Activated naive CD8-positive, alpha-beta T cell (primary cell): Measurements from ENCODE around the gene ITPK1.
A peak's percentile ranks its signal among the peaks of the same experiment; 100 is the strongest.

Source experiments
- H3K27ac Mint-ChIP-seq: one replicate; pipeline ENCODE4 v1.8.0; 2021; ENCODE audit warnings: mixed read lengths
- H3K27me3 Mint-ChIP-seq: one replicate; pipeline ENCODE4 v1.8.0; 2021; ENCODE audit warnings: mixed read lengths
- H3K36me3 Mint-ChIP-seq: one replicate; pipeline ENCODE4 v1.8.0; 2021; ENCODE audit warnings: mixed read lengths
- H3K4me1 Mint-ChIP-seq: one replicate; pipeline ENCODE4 v1.8.0; 2021; ENCODE audit warnings: low read depth, mixed read lengths
- H3K4me3 Mint-ChIP-seq: one replicate; pipeline ENCODE4 v1.8.0; 2021; ENCODE audit warnings: mild to moderate bottlenecking, mixed read lengths
- H3K9me3 Mint-ChIP-seq: one replicate; pipeline ENCODE4 v1.8.0; 2021; ENCODE audit warnings: low read depth, mixed read lengths

ITPK1 gene

DNA sequence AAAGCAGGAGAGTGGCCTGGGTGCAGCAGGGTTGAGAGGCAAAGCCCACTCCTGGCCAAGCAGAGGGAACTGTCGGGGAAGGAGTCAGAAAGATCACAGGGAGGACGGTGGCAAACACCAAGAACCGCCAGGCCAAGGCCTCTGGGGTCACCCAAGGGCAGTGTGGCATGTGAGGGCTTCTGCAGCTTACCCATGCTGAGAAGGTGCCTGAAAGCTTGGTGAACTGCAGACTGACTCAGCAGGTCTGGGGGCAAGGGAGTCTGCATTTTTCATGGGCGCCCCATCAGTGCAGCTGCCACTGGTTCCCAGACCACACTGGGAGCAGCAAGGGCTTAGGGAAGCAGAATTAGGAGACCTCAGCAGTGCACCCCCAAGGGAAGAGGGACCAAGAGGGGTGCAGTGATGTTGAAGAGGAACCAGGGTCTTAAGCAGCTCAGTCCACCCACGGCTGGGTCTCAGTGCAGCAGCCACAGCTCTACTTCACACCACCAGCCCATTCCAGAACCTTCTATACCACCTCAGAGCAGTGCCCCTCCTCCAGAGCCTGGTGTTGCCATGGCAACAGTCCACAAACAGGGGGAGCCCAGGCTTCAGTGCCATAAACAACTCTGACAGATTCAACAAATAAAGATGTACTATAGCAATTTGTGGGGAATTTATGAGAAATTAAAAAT lies 59.4 kb downstream of the ITPK1 start:
- Mint-ChIP-seq H3K4me3 (no peak overlapping the region), H3K4me1 (peaks cover 66% of the 10 kb centered on the region), H3K9me3 (no peaks in the 10 kb centered on the region), H3K36me3 (no peaks in the 10 kb centered on the region), H3K27ac (peak overlapping the region; percentile 54), H3K27me3 (no peaks in the 10 kb centered on the region)

DNA sequence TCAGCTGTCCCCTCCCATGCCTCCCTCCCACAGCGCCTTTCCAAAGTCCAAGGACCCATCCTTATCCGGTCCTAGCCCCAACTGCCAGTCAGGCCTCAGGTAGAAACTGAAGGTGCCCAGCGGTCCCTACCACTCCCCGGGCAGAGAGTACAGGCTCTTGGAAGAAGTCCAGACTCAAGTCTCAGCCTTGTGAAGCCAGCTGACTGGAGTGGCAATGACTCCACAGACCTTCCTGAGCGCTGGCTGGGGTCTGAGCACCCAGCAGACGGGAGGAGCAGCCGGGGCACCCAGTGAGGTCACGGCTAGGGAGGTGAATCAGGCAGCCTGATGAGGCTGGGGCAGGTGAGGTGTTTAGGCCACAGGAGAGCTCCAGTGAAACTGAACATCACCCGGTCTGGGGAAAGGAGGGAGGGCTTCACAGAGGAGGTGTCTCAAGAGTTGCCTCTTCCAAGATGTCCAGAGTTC lies 60.0 kb downstream of the ITPK1 start:
- peaks cover 60% of the 10 kb centered on the region for H3K4me1 Mint-ChIP-seq
- H3K27me3 Mint-ChIP-seq, result no peaks in the 10 kb centered on the region
- no peak overlapping the region for H3K4me3 Mint-ChIP-seq
- H3K27ac Mint-ChIP-seq, result peak overlapping the region; percentile 54
- H3K36me3 Mint-ChIP-seq, result no peaks in the 10 kb centered on the region
- no peaks in the 10 kb centered on the region for H3K9me3 Mint-ChIP-seq

DNA sequence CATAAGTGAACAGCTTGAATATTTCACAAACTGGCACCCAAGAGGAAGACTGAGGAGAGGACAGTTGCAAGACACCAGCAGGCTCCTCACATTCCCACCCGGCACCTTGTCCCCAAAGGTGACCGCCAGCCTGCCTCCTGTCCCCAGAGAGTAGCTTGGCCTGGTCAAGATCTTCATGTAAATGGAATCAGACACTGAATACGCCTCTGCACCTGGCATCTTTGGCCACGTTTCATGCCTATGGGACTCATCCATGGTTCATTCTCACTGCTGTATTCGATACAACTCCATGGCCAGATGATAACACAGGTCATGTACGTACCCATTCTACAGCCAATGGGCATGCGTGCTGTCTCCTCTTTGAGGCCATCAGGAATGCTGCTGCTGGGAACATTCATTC lies 60.8 kb downstream of the ITPK1 start:
- Mint-ChIP-seq H3K4me3 (no peak overlapping the region), H3K27ac (peak overlapping the region; percentile 34), H3K9me3 (no peaks in the 10 kb centered on the region), H3K4me1 (peaks cover 52% of the 10 kb centered on the region), H3K36me3 (no peaks in the 10 kb centered on the region), H3K27me3 (no peaks in the 10 kb centered on the region)

DNA sequence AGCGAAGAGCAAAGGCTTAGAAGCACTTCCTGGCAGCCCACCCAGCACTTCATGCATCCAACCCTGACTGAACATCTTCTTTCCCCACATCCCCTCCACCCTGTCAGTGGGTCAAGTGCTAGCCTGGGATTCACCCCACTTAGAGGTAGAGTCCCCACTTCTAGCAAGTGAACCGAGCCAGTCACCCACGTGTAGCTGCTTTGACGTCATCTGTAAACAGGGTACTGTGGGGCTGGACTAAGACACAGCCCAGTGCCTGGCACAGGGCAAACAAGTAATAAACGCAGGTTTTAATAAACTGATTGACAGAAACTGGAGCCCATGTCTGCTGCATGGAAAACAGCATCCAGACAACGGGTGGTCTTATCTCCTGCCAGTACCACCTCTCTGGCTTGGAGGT lies 61.7 kb downstream of the ITPK1 start:
- peaks cover 54% of the 10 kb centered on the region for H3K4me1 Mint-ChIP-seq

DNA sequence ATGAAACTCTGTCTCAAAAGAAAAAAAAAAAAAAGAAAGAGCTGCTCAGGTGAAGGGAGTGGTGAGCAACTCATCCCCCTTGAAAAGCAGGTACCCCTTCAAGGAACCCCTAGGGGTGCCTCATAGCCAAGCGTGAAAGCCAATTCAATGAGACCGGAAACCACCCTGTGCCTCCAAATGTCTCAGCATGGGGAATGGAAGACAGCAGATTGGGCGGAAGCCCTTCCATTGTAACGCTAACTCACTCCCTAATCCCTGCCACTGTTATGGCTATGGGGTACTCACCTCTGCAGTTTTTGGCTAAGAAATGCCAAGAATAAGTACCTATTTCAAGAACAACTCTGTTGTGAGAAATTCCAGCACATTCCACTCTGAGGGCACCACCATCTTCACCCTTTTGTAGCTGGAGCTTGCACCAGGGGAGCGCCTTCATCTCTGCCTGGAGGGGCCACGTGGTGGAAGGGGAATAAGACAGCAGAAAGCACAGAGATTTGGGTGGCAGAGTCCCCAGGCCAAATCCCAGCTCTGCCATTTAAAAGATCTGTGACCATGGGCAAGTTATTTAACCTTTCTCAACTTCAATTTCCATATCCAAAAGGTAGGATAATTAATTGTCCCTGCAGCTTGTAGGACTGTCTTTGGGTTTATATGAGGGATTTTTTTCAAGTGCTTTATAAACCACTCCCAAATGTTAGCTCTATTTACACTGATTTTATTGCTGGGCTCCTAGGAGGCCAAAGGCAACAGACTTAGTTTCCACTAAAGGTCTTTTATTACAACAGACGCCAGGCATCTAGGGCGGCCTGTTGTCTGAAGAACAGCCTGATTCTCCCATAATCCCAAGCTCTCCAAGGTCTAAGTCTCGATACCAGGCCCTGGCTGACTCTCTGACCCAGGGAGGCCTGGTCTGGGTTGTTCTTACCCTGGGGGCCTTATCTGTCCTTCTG lies 63.9 kb downstream of the ITPK1 start:
- H3K36me3 Mint-ChIP-seq, result peaks cover 6% of the 10 kb centered on the region
- no peak overlapping the region for H3K27ac Mint-ChIP-seq
- no peaks in the 10 kb centered on the region for H3K27me3 Mint-ChIP-seq
- peaks cover 44% of the 10 kb centered on the region for H3K4me1 Mint-ChIP-seq
- no peak overlapping the region for H3K4me3 Mint-ChIP-seq
- no peaks in the 10 kb centered on the region for H3K9me3 Mint-ChIP-seq

More for the DNA sequence above, 61.7 kb downstream of the ITPK1 start:
- Mint-ChIP-seq H3K9me3 (no peaks in the 10 kb centered on the region), H3K27ac (no peak overlapping the region), H3K36me3 (peaks cover 4% of the 10 kb centered on the region), H3K4me3 (no peak overlapping the region), H3K27me3 (no peaks in the 10 kb centered on the region)

DNA sequence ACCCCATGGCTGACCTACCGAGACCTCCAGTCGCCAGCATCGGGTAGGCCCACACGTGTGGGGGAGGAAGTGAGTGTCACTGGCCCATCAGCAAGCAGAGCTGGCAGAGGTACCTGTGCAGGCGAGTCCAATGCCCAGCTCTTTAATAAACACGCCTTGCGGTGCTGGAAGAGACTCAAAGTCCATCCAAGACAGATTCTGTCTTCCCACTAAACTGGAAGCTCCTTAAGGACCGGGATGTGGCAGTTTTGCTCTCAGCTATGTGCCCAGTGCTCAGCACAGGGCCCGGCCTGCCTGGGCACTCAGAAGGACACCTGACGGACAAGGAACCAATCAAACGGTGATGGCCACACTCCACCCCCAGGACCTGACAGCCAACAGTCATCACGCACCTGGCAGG lies 65.0 kb downstream of the ITPK1 start:
- Mint-ChIP-seq H3K36me3 (peaks cover 6% of the 10 kb centered on the region), H3K27ac (no peak overlapping the region)

DNA sequence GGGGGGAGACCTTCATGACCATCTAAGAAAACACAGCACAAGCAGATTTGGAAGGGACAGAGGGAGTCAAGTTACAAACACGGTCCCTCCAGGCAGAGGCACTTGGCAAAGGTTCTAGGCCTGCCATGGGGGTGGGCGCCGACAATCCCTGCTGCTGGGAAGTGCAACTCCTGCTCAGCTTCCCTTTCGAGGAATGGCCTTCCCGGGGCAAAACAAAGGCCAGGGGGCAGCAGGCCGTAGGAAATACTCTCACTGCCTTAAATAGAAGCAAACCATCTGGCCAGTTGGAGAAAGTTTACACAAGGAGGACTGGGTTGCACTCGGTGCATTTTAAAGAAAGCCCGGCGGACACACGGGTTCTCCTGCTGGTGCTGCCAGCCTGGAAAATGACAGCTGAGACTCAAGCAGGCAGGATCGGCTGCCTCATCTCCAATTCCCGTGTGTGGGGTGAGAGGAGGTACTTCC lies 65.8 kb downstream of the ITPK1 start:
- Mint-ChIP-seq H3K27ac (no peak overlapping the region), H3K27me3 (no peaks in the 10 kb centered on the region), H3K9me3 (no peaks in the 10 kb centered on the region), H3K4me3 (no peak overlapping the region), H3K36me3 (peaks cover 6% of the 10 kb centered on the region), H3K4me1 (peaks cover 36% of the 10 kb centered on the region)

More for the DNA sequence above, 65.0 kb downstream of the ITPK1 start:
- Mint-ChIP-seq H3K4me1 (peaks cover 39% of the 10 kb centered on the region), H3K4me3 (no peak overlapping the region), H3K27me3 (no peaks in the 10 kb centered on the region), H3K9me3 (no peaks in the 10 kb centered on the region)

DNA sequence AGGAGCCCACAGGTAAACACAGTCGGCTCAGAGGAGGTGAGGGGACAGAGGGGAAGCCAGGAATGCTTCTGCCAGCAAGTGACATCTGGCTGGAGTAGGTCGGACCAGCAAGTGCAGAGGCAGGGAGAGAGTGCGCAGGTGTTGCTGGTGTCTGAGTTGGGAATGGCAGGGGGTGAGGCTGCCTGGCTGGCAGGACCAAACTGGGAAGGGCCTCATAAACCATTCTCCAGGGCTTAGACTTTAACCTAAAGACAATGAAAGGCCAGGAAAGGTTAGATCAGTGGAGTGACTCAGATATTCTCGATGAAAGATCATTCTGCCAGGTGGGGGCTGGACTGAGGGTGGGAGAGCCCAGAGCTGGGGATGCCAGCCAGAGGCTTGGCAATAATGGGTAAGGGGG lies 66.4 kb downstream of the ITPK1 start:
- peaks cover 6% of the 10 kb centered on the region for H3K36me3 Mint-ChIP-seq
- H3K27ac Mint-ChIP-seq, result no peak overlapping the region
- no peaks in the 10 kb centered on the region for H3K9me3 Mint-ChIP-seq
- H3K4me1 Mint-ChIP-seq, result peaks cover 36% of the 10 kb centered on the region
- no peaks in the 10 kb centered on the region for H3K27me3 Mint-ChIP-seq
- no peak overlapping the region for H3K4me3 Mint-ChIP-seq

DNA sequence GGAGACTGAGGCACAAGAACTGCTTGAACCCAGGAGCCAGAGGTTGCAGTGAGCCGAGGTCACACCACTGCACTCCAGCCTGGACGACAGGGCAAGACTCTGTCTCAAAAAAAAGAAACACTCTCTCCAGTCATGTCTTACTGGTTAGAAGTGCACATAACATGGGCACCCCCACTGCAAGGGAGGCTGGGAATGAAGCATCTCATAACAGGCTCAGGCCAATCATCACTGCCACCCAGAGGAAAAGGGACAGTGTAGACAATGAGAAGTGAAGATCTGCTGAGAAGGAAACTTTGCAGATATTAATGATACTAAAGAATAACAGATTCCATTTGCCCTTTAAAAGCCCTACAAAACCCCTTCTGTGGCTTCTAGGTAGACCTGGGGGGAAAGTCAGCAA lies 66.9 kb downstream of the ITPK1 start:
- H3K36me3 Mint-ChIP-seq, result peaks cover 6% of the 10 kb centered on the region

DNA sequence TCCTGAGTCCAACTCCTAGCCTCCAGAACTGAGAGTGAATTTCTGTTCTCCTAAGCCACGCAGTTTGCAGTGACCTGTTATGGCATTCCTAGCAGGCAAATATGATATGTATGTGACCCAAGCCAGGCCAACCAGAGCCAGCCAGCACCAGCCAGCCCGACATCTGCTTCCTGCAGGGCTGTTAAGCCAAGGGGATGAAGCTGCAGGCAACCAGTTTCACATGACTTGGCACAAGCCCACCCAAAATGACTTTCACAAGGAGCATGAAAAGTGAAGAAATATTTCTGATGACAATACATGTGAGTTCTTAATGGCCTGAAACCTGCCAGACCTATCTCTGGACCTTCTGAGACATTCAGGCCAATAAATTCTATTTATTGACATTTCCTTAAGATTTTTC lies 68.1 kb downstream of the ITPK1 start:
- Mint-ChIP-seq H3K9me3 (no peaks in the 10 kb centered on the region), H3K27ac (no peak overlapping the region), H3K36me3 (peaks cover 6% of the 10 kb centered on the region), H3K27me3 (no peaks in the 10 kb centered on the region), H3K4me3 (no peak overlapping the region), H3K4me1 (peaks cover 37% of the 10 kb centered on the region)

More for the DNA sequence above, 66.9 kb downstream of the ITPK1 start:
- H3K27me3 Mint-ChIP-seq, result no peaks in the 10 kb centered on the region
- peaks cover 36% of the 10 kb centered on the region for H3K4me1 Mint-ChIP-seq
- no peak overlapping the region for H3K27ac Mint-ChIP-seq
- no peaks in the 10 kb centered on the region for H3K9me3 Mint-ChIP-seq
- no peak overlapping the region for H3K4me3 Mint-ChIP-seq

DNA sequence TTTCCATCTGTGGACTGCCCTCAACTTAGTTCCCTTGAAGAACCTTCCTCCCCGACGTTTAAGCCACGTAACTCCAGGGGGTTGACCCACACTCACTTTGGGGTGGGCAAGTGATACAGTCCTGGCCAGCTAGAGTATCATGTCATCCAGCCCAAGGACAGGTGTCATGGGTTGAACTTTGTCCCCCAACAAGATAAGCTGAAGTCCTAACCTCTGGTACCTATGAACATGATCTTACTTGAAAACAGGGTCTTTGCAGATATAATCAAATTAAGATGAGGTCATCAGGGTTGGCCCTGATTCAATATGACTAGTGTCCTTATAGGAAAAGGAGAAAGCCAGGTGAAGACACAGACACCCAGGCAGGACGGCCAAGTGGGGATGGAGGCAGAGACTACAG lies 68.6 kb downstream of the ITPK1 start:
- Mint-ChIP-seq H3K27ac (no peak overlapping the region), H3K36me3 (peaks cover 6% of the 10 kb centered on the region), H3K9me3 (no peaks in the 10 kb centered on the region), H3K4me1 (peaks cover 42% of the 10 kb centered on the region), H3K4me3 (no peak overlapping the region), H3K27me3 (no peaks in the 10 kb centered on the region)

DNA sequence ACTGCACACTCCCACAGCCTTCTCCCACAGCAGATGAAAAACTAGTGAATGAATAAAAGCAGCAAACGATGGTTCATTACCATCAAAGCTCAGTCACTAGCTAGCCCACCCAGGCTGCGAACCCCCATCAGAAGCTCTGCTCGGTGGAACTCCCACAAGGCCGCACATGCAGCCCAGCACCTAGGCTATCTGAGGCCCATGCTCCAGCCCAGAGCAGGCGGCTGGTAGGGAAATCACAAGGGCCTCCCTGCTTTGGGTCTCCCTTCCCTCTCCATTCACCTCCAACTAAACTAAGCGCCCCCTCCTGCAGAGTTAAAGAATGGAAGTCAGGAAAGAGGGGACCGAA lies 69.0 kb downstream of the ITPK1 start:
- peaks cover 46% of the 10 kb centered on the region for H3K4me1 Mint-ChIP-seq
- no peaks in the 10 kb centered on the region for H3K27me3 Mint-ChIP-seq
- no peaks in the 10 kb centered on the region for H3K9me3 Mint-ChIP-seq
- H3K4me3 Mint-ChIP-seq, result no peak overlapping the region
- H3K27ac Mint-ChIP-seq, result no peak overlapping the region
- peaks cover 6% of the 10 kb centered on the region for H3K36me3 Mint-ChIP-seq

DNA sequence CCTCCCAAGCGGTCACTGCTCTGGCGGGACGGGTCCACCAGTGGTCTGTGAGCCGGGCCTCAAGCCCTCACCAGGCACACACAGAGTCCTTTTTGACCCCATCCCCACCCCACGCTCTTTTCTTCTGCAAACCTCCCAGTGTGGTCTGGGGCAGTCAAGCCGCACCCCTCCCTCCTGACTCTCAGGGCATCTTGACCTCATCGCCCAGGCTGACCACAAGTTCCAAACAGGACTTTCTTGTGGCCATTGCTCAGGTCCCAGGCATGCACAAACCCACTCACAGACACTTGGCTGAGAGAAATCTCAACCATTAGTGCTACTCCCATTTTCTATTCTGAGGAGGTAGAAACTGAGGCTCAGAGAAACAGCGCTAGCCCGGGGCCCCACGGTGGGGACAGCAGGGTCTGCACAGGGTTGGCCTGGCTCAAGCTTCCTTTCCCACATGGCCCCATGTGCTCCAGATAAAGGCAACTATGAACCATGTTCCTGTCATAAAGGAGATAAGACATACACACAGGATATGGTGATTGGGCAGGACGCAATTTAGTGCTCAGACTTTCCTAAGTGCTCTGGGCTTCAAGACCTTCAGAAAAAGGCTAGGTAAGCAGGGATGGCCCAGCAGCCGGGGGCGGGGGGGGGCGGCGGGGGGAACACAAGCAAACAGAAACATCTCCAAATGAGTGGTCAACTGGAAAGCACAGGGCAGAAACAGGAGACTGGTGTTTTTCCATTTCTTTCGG lies 69.6 kb downstream of the ITPK1 start:
- Mint-ChIP-seq H3K9me3 (no peaks in the 10 kb centered on the region), H3K27ac (peak overlapping the region; percentile 51), H3K27me3 (no peaks in the 10 kb centered on the region), H3K4me1 (peaks cover 51% of the 10 kb centered on the region), H3K4me3 (no peak overlapping the region), H3K36me3 (peaks cover 6% of the 10 kb centered on the region)

DNA sequence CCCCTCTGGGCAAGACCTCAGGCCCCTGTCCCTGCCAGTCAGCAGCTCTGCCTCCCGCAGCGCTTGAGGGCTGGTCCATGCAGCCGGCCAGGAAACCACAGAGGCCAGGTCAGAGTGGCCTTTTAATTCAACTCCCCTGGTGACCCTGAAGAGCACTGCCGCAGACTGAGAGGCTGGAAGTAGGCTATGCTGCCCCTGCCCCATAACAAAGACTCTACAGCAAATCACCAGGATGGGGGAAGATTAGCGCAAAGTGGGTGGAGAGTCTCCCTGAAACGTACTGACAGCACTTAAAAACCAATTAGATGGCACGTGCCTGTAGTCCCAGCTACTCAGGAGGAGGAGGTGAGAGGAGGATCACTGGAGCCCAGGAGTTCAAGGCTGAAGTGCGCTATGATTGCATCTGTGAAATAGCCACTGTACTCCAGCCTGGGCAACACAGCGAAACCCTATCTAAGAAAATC lies 70.5 kb downstream of the ITPK1 start:
- peaks cover 60% of the 10 kb centered on the region for H3K4me1 Mint-ChIP-seq
- H3K27me3 Mint-ChIP-seq, result no peaks in the 10 kb centered on the region
- H3K4me3 Mint-ChIP-seq, result no peak overlapping the region
- H3K9me3 Mint-ChIP-seq, result no peaks in the 10 kb centered on the region
- H3K36me3 Mint-ChIP-seq, result peaks cover 6% of the 10 kb centered on the region
- no peak overlapping the region for H3K27ac Mint-ChIP-seq

DNA sequence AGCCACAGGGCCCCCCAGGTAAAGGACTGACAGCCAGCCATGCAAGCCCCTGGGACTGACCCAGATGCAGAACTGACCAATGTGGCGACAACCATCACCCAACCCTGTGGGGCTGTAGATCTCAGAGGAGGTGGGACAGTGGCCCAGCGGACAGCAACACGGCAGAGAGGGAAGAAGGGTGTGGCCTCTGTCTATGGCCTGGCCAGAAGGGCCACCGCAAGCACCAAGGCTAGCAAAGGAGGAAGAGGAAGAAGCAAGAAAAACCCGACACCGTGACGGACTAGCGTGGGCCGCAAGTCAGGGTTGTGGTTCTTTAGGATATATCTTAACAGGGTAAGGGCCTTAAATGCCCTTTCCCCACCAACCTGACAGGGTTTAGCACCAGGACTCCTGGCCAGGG lies 71.2 kb downstream of the ITPK1 start:
- H3K27me3 Mint-ChIP-seq, result no peaks in the 10 kb centered on the region
- H3K27ac Mint-ChIP-seq, result peak overlapping the region; percentile 16
- no peak overlapping the region for H3K4me3 Mint-ChIP-seq
- H3K9me3 Mint-ChIP-seq, result no peaks in the 10 kb centered on the region
- H3K36me3 Mint-ChIP-seq, result peaks cover 6% of the 10 kb centered on the region
- H3K4me1 Mint-ChIP-seq, result peaks cover 64% of the 10 kb centered on the region
